ENCODE results near the gene DENND2A. TPM values are rescaled to one million over a fixed set of nuclear protein-coding genes. Genes with fewer than 3 reads are reported as not detected.

Gene DENND2A
- total and polyA plus RNA-seq, 2 of the 4 experiments (the other 2 are of a cell fraction) = 7.5 to 10.3 TPM

DNA sequence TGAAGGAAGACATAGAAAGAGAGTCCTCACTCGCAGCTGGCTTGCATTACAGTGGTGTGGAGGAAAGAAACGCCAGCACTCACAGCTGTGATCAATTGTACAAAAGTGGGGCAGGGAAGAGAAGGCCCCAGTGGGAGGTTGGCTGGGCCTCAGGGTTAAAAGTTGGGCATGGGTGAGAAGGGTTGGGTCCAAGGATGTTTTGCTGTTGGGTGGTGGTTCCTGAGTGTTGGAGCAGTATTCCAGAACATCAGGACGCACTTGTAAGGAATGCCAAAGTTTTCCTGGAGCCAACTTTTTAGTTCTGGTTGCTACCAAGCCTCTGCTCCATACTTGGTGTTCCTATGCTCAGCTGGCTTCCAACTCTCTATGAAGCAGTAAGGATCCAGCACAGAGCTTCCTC lies 105.9 kb downstream of the DENND2A start:
- Histone ChIP-seq H3K9me1 (ENCODE audit: insufficient read depth, low read length) (peaks cover 9% of the 10 kb centered on the region; the same call in 1 of the 2 replicates), H3K4ac (ENCODE audit: low read depth, low read length) (no peak overlapping the region), H4K5ac (ENCODE audit: low read depth, low read length) (no peak overlapping the region), H3K79me1 (ENCODE audit: low read depth in 1 of 2, low read length in 2 of 2) (no peaks in the 10 kb centered on the region), H3K4me1 (ENCODE audit: control insufficient read depth, insufficient read depth, low read length) (peaks cover 2% of the 10 kb centered on the region; the same call in 1 of the 2 replicates), H3K56ac (ENCODE audit: extremely low read depth, insufficient read depth, low read length) (no peak overlapping the region), H3K18ac (ENCODE audit: low read depth, low read length) (no peak overlapping the region), H3K4me3 (ENCODE audit: insufficient read depth, low read depth, low read length) (no peak overlapping the region), H2AK9ac (replicated peaks; ENCODE audit: low read depth, low read length, poor library complexity) (no peak overlapping the region), H4K20me1 (ENCODE audit: insufficient read depth, low read length) (no peaks in the 10 kb centered on the region), H4K8ac (ENCODE audit: low read depth in 2 of 2, low read length in 2 of 2) (no peak overlapping the region), H3K27me3 (ENCODE audit: control insufficient read depth, insufficient read depth, low read length) (no peaks in the 10 kb centered on the region), H2BK120ac (ENCODE audit: low read depth, low read length) (no peak overlapping the region), H2BK15ac (ENCODE audit: low read depth, low read length) (no peak overlapping the region), H3K4me2 (ENCODE audit: low read depth, low read length) (no peak overlapping the region), H2BK20ac (ENCODE audit: low read depth, low read length) (no peak overlapping the region), H2AFZ (replicated peaks; ENCODE audit: low read length, poor library complexity) (no peak overlapping the region), H3K23ac (ENCODE audit: low read depth, low read length) (no peak overlapping the region), H3K27ac (ENCODE audit: insufficient read depth, low read length) (no peak overlapping the region), H2AK5ac (ENCODE audit: low read depth, low read length) (no peak overlapping the region), H2BK5ac (ENCODE audit: low read depth, low read length, poor library complexity, severe bottlenecking) (no peak overlapping the region), H4K91ac (ENCODE audit: insufficient read depth, low read depth, low read length) (no peak overlapping the region), H3K9me3 (ENCODE audit: control insufficient read depth, insufficient read depth, low read length) (no peaks in the 10 kb centered on the region), H3K14ac (replicated peaks; ENCODE audit: low read depth, low read length) (no peak overlapping the region), H3K36me3 (ENCODE audit: control insufficient read depth, insufficient read depth, low read length) (peaks cover 24% of the 10 kb centered on the region), H3K9ac (ENCODE audit: low read depth, low read length) (no peak overlapping the region)
- intact Hi-C loops (cut with micrococcal nuclease) (no loop called here), in situ Hi-C loops (cut with MboI; ENCODE audit: low sequenced_read_pairs) (no loop called here), dilution Hi-C loops (cut with HindIII; ENCODE audit: low sequenced_read_pairs, unreplicated experiment) (no loop called here)
- CTCF ChIA-PET = interaction anchor here (0.6 kb wide), 1 partner anchor 135 kb away, joined by 3 read pairs; no protein-coding TSS in a partner anchor
- TF ChIP-seq SMC3 (IDR thresholded peaks at IDR 0.05; ENCODE audit: low read depth, low read length) (no peak), CEBPB (IDR thresholded peaks at IDR 0.05; ENCODE audit: low read depth, low read length) (no peak), ELK1 (IDR thresholded peaks at IDR 0.05; ENCODE audit: borderline replicate concordance, low read depth, low read length) (no peak), FOS (IDR thresholded peaks at IDR 0.05; ENCODE audit: low read depth, low read length) (no peak), CHD1 (IDR thresholded peaks at IDR 0.05; ENCODE audit: low read depth, low read length) (no peak), NFE2L2 (IDR thresholded peaks at IDR 0.05; ENCODE audit: low read depth, low read length) (no peak), BHLHE40 (IDR thresholded peaks at IDR 0.05; ENCODE audit: low read depth, low read length) (no peak), MXI1 (IDR thresholded peaks at IDR 0.05; ENCODE audit: borderline replicate concordance, low read depth, low read length) (no peak), MAFK (IDR thresholded peaks at IDR 0.05; ENCODE audit: low read depth, low read length) (no peak)
- TF ChIP-seq, protein P1, sequence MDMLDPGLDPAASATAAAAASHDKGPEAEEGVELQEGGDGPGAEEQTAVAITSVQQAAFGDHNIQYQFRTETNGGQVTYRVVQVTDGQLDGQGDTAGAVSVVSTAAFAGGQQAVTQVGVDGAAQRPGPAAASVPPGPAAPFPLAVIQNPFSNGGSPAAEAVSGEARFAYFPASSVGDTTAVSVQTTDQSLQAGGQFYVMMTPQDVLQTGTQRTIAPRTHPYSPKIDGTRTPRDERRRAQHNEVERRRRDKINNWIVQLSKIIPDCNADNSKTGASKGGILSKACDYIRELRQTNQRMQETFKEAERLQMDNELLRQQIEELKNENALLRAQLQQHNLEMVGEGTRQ (IDR thresholded peaks at IDR 0.05; ENCODE audit: low read depth, low read length) = no peak
- POLR2A ChIA-PET (ENCODE audit: unreplicated experiment) = no interaction called here
- WGBS, 2 experiments (ENCODE audit: extremely low coverage in 2 of 2, insufficient read length in 1 of 2) = 50% methylated on average over 2 of the region's 3 CpGs; no CpG with 5 or more reads in 1 of the 2 experiments
- DNase-seq (no peak), ATAC-seq (ENCODE audit: low read depth) (no peak)
- BruUV-seq (replicated peaks) = no TSS peak

All from IMR-90 (cell line).